HCT116 (cell line): ENCODE data around the gene PRDX2. TPM values are rescaled to one million over a fixed set of nuclear protein-coding genes. Genes with fewer than 3 reads are reported as not detected.

Experiments used
- ATAC-seq: fragments of 200-7000 bp; cut with Tn5 transposase; 2 replicates; pipeline ENCODE4 v1.9.1; 2020; ENCODE audit warnings: mild to moderate bottlenecking, moderate library complexity
- BruUV-seq: library from RNA; stranded (reverse); fragments of 400-500 nt; replicated peaks from 2 replicates; lab custom pipeline; 2021; lab: Mats Ljungman, UMichigan
- CTCF ChIA-PET: fragments of 300-600 bp; sonication (Branson Sonifier 250); formaldehyde crosslinking; loops from one replicate; lab custom pipeline; 2021; ENCODE audit warnings: antibody characterized with exemption; lab: Charles Lee
- POLR2A ChIA-PET: fragments of 300-600, 350-600 bp; sonication (Branson Sonifier 250); formaldehyde crosslinking; loops from one replicate; lab custom pipeline; 2021; ENCODE audit warnings: antibody characterized with exemption; lab: Charles Lee
- RAD21 ChIA-PET, 2 experiments: fragments of 300-600 bp; sonication (Branson Sonifier 250); formaldehyde crosslinking; loops; one replicate each; lab custom pipeline; 2023; ENCODE audit warnings: low total read pairs in 2 of 2; ENCODE audit not compliant: uncharacterized antibody in 2 of 2, unreplicated experiment in 2 of 2, low non-redundant PET in 1 of 2; lab: Charles Lee
- DNase-seq: peaks from one replicate; pipeline ENCODE4 v3.0.0-alpha.2; 2010; ENCODE audit warnings: low read depth, low spot score
- H2AFZ ChIP-seq: fragments of 200-600 bp; shearing (Covaris generic), sonication (generic); 2 replicates; pipeline ENCODE4 v1.6.1; 2017; ENCODE audit warnings: low read depth, mixed run types, mixed read lengths, antibody characterized with exemption, low read length; ENCODE audit not compliant: poor library complexity, severe bottlenecking
- H3K27ac ChIP-seq: 2 replicates; pipeline ENCODE4 v1.5.1; 2012; ENCODE audit warnings: low read depth, low read length
- H3K27me3 ChIP-seq: fragments of 200-600 bp; sonication (generic); 2 replicates; pipeline ENCODE4 v1.6.1; 2016; ENCODE audit warnings: mixed run types, low read length, mixed read lengths; ENCODE audit not compliant: insufficient read depth
- H3K36me3 ChIP-seq, 2 experiments: fragments of 200-500 bp in 1 of 2; fragments of 200-600 bp in 1 of 2; sonication (Bioruptor generic) in 1 of 2; sonication (generic) in 1 of 2; 2 replicates each; pipeline versions ENCODE4 v1.5.1 to v1.6.1; 2014 to 2016; ENCODE audit warnings: low read length in 2 of 2, inconsistent platforms in 1 of 2, mixed read lengths in 1 of 2, mixed run types in 1 of 2; ENCODE audit not compliant: insufficient read depth in 2 of 2, control insufficient read depth in 1 of 2
- H3K4me1 ChIP-seq, 2 experiments: fragments of 200-600 bp in 1 of 2; sonication (generic) in 1 of 2; 2 replicates each; pipeline versions ENCODE4 v1.5.1 to v1.6.1; 2012 to 2017; ENCODE audit warnings: low read length in 2 of 2, inconsistent platforms in 1 of 2, mild to moderate bottlenecking in 1 of 2, mixed read lengths in 1 of 2, mixed run types in 1 of 2, moderate library complexity in 1 of 2; ENCODE audit not compliant: insufficient read depth in 2 of 2, control insufficient read depth in 1 of 2
- H3K4me2 ChIP-seq: fragments of 200-600 bp; sonication (generic); 2 replicates; pipeline ENCODE4 v1.6.1; 2017; ENCODE audit warnings: mixed run types, low read length, mixed read lengths
- H3K4me3 ChIP-seq, 2 experiments: fragments of 200-600 bp in 1 of 2; sonication (generic) in 1 of 2; replicated peaks in 1 of 2; 2 replicates each; pipeline ENCODE4 v1.5.1; 2011 to 2016; ENCODE audit warnings: low read length in 2 of 2, control low read depth in 1 of 2, low read depth in 1 of 2, mild to moderate bottlenecking in 1 of 2, mixed read lengths in 1 of 2, mixed run types in 1 of 2
- H3K79me2 ChIP-seq: fragments of 200-600 bp; sonication (generic); 2 replicates; pipeline ENCODE4 v1.6.1; 2017; ENCODE audit warnings: mild to moderate bottlenecking, mixed run types, low read length, moderate library complexity, mixed read lengths; ENCODE audit not compliant: insufficient read depth
- H3K9ac ChIP-seq: fragments of 200-600 bp; sonication (generic); 2 replicates; pipeline ENCODE4 v1.6.1; 2016; ENCODE audit warnings: low read length, mixed read lengths
- H3K9me2 ChIP-seq: fragments of 200-600 bp; sonication (generic), shearing (Covaris generic); 2 replicates; pipeline ENCODE4 v1.6.1; 2017; ENCODE audit warnings: mixed run types, mild to moderate bottlenecking, moderate library complexity; ENCODE audit not compliant: insufficient read depth
- H3K9me3 ChIP-seq, 2 experiments: fragments of 200-500 bp in 1 of 2; fragments of 200-600 bp in 1 of 2; sonication (Bioruptor generic) in 1 of 2; sonication (generic) in 1 of 2; 2 replicates each; pipeline ENCODE4 v1.6.1; 2014 to 2017; ENCODE audit warnings: low read length in 2 of 2, mixed read lengths in 2 of 2, inconsistent platforms in 1 of 2, low read depth in 1 of 2, mild to moderate bottlenecking in 1 of 2, mixed run types in 1 of 2, moderate library complexity in 1 of 2; ENCODE audit not compliant: control insufficient read depth in 1 of 2, insufficient read depth in 1 of 2
- H4K20me1 ChIP-seq: fragments of 200-600 bp; sonication (generic), shearing (Covaris generic); 2 replicates; pipeline ENCODE4 v1.6.1; 2017; ENCODE audit warnings: mixed run types, mild to moderate bottlenecking, moderate library complexity; ENCODE audit not compliant: insufficient read depth
- CEBPB ChIP-seq: IDR thresholded peaks from 2 replicates; pipeline ENCODE4 v1.6.1; 2012; ENCODE audit warnings: low read depth
- CTCF ChIP-seq, 3 experiments: fragments of 200-600 bp in 1 of 3; sonication (generic) in 1 of 3; IDR thresholded peaks in 2 of 3; conservative IDR thresholded peaks in 1 of 3; 2 replicates each; pipeline ENCODE4 v1.5.1; 2012 to 2017; ENCODE audit warnings: low read depth in 2 of 3, low read length in 2 of 3, antibody characterized with exemption in 1 of 3, borderline replicate concordance in 1 of 3, control low read depth in 1 of 3, mild to moderate bottlenecking in 1 of 3, mixed read lengths in 1 of 3, mixed run types in 1 of 3, moderate library complexity in 1 of 3; ENCODE audit not compliant: insufficient read depth in 1 of 3
- EGR1 ChIP-seq: IDR thresholded peaks from 2 replicates; pipeline ENCODE4 v1.6.1; 2012; ENCODE audit warnings: low read depth
- ELF1 ChIP-seq: IDR thresholded peaks from 2 replicates; pipeline ENCODE4 v1.6.1; 2012; ENCODE audit warnings: low read depth, borderline replicate concordance
- EZH2 ChIP-seq: fragments of 200-600 bp; sonication (generic); IDR thresholded peaks from 2 replicates; pipeline ENCODE4 v1.6.1; 2017; ENCODE audit warnings: antibody characterized with exemption, mixed run types
- EZH2phosphoT487 ChIP-seq: fragments of 200-600 bp; IDR thresholded peaks from 2 replicates; pipeline ENCODE4 v1.6.1; 2018; ENCODE audit warnings: antibody characterized with exemption, borderline replicate concordance
- JUND ChIP-seq: IDR thresholded peaks from 2 replicates; pipeline ENCODE4 v1.6.1; 2012
- MAX ChIP-seq: IDR thresholded peaks from 2 replicates; pipeline ENCODE4 v1.6.1; 2012
- POLR2A ChIP-seq: IDR thresholded peaks from 2 replicates; pipeline ENCODE4 v1.7.0; 2011; ENCODE audit warnings: borderline replicate concordance; ENCODE audit not compliant: insufficient read depth, insufficient read length; ENCODE audit errors: extremely low read depth
- POLR2AphosphoS5 ChIP-seq: IDR thresholded peaks from 2 replicates; pipeline ENCODE4 v1.6.1; 2011; ENCODE audit warnings: mild to moderate bottlenecking, low read depth, low read length, moderate library complexity
- RAD21 ChIP-seq: IDR thresholded peaks from 2 replicates; pipeline ENCODE4 v1.6.1; 2012; ENCODE audit warnings: low read depth, mild to moderate bottlenecking
- REST ChIP-seq: IDR thresholded peaks from 2 replicates; pipeline ENCODE4 v1.6.1; 2012; ENCODE audit warnings: low read depth
- SIN3A ChIP-seq: IDR thresholded peaks from 2 replicates; pipeline ENCODE4 v1.6.1; 2012; ENCODE audit warnings: low read depth
- SP1 ChIP-seq: IDR thresholded peaks from 2 replicates; pipeline ENCODE4 v1.6.1; 2012; ENCODE audit warnings: low read depth
- SRF ChIP-seq: IDR thresholded peaks from 2 replicates; pipeline ENCODE4 v1.6.1; 2012; ENCODE audit warnings: low read depth
- YY1 ChIP-seq: IDR thresholded peaks from 2 replicates; pipeline ENCODE4 v1.6.1; 2011; ENCODE audit warnings: low read length, low read depth, moderate library complexity, mild to moderate bottlenecking; ENCODE audit not compliant: insufficient replicate concordance; ENCODE audit errors: extremely low read depth
- ZBTB33 ChIP-seq: IDR thresholded peaks from 2 replicates; pipeline ENCODE4 v1.6.1; 2011; ENCODE audit warnings: mild to moderate bottlenecking, low read length, moderate library complexity; ENCODE audit not compliant: insufficient replicate concordance; ENCODE audit errors: extremely low read depth
- ZNF274 ChIP-seq: fragments of 200-500 bp; sonication (Bioruptor generic); IDR thresholded peaks from 2 replicates; pipeline ENCODE4 v1.6.1; 2014; ENCODE audit warnings: mild to moderate bottlenecking, low read depth, low read length, inconsistent platforms
- intact Hi-C: fragments of 100-400 bp; cut with micrococcal nuclease; formaldehyde crosslinking; loops from 2 replicates; pipeline ENCODE4 v1.10.0; 2022
- total RNA-seq: library from RNA; stranded (reverse); gene quantifications from one replicate; pipeline ENCODE4 v1.2.1, GENCODE V29; 2021; ENCODE audit not compliant: unreplicated experiment
- TF ChIP-seq, protein P1 (sequence below): IDR thresholded peaks from 2 replicates; pipeline ENCODE4 v1.6.1; 2012

Gene PRDX2
- total RNA-seq, 1 experiment from 2014 or later, result 387 TPM

DNA sequence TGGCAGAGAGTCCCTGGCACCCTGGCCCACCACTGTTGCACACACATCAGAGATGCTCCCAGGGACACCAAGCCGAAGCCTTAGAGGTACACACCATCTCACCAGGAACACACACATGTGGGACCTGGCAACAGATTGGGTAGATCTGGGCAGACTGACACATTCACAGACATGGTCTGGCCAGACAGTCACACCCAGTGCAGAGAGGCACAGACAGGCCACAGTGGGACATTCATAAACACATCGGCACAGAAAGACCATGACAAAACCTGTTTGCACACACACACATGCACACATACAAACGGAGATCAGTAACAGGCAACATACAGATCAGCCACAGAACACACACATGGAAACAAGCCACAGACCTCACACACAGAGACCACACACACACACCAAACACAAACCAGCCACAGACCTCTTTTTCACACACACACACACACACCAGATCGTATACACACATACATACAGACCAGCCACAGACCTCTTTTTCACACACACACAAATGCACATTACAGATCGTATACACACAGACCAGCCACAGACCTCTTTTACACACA lies 16.6 kb downstream of the PRDX2 start:
- H3K4me3 ChIP-seq, result no peak overlapping the region
- H4K20me1 ChIP-seq, result no peaks in the 10 kb centered on the region
- ATAC-seq, result no peak
- TF ChIP-seq SIN3A (no peak), EZH2 (no peak), MAX (no peak), ZBTB33 (no peak), POLR2A (no peak), JUND (no peak), SRF (no peak), EGR1 (no peak), EZH2phosphoT487 (no peak), ELF1 (no peak), CTCF (IDR thresholded peaks at IDR 0.05 in 2 of 3, conservative IDR thresholded peaks at IDR 0.05 in 1 of 3; ENCODE audit: borderline replicate concordance in 1 of 3, insufficient read depth in 1 of 3, low read depth in 2 of 3, low read length in 2 of 3) (no peak), RAD21 (no peak), YY1 (no peak), REST (no peak), SP1 (no peak), CEBPB (no peak), POLR2AphosphoS5 (no peak), ZNF274 (no peak)
- TF ChIP-seq, protein P1, sequence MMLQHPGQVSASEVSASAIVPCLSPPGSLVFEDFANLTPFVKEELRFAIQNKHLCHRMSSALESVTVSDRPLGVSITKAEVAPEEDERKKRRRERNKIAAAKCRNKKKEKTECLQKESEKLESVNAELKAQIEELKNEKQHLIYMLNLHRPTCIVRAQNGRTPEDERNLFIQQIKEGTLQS, result no peak
- TF ChIP-seq, all 23 proteins: peak for 0
- ChIA-PET CTCF (interaction anchor here (0.6 kb wide), 1 partner anchor 9 kb away, joined by 4 read pairs; no protein-coding TSS in a partner anchor), RAD21 (no interaction called here), POLR2A (no interaction called here)
- H3K27ac ChIP-seq, result peak overlapping the region; percentile 89
- peak overlapping the region; percentile 61 for H3K4me2 ChIP-seq
- no peaks in the 10 kb centered on the region for H3K36me3 ChIP-seq
- no peaks in the 10 kb centered on the region for H3K9me2 ChIP-seq
- H3K9me3 ChIP-seq, result no peaks in the 10 kb centered on the region
- H2AFZ ChIP-seq, result no peak overlapping the region
- H3K27me3 ChIP-seq, result no peaks in the 10 kb centered on the region
- peaks cover 74 to 85% of the 10 kb centered on the region in 2 experiments for H3K4me1 ChIP-seq
- DNase-seq, result no peak
- peak overlapping the region; percentile 14 for H3K9ac ChIP-seq
- no peaks in the 10 kb centered on the region for H3K79me2 ChIP-seq
- BruUV-seq, result no TSS peak
- intact Hi-C loops, result no loop called here
